SK-N-SH (cell line): ENCODE measurements around the gene FBN1. TPM values are rescaled to one million over a fixed set of nuclear protein-coding genes. Genes with fewer than 3 reads are reported as not detected.
A peak's percentile ranks its signal among the peaks of the same experiment; 100 is the strongest.

Experiments
- CTCF ChIA-PET: fragments of 300-600, 350-600 bp; formaldehyde crosslinking; extraction: SDS; loops from one replicate; lab custom pipeline; 2021; lab: Yijun Ruan, JAX
- POLR2A ChIA-PET: fragments of 350-600 bp; sonication (Branson Sonifier 250); formaldehyde crosslinking; extraction: SDS; loops from one replicate; lab custom pipeline; 2020; ENCODE audit warnings: antibody characterized with exemption, inconsistent platforms; lab: Yijun Ruan, JAX
- DNase-seq: peaks from one replicate; pipeline ENCODE4 v3.0.0; 2012
- H2AFZ ChIP-seq: fragments of 200-600 bp; sonication (generic); 2 replicates; pipeline ENCODE4 v1.8.1; 2016; ENCODE audit warnings: antibody characterized with exemption, mild to moderate bottlenecking, low read depth
- H3F3A ChIP-seq: fragments of 200-600 bp; sonication (generic); replicated peaks from 2 replicates; pipeline ENCODE3; 2016; ENCODE audit warnings: antibody characterized with exemption, mild to moderate bottlenecking; ENCODE audit not compliant: insufficient read depth
- H3K27ac ChIP-seq, 2 experiments: fragments of 200-500 bp in 1 of 2; fragments of 200-600 bp in 1 of 2; sonication (Bioruptor generic) in 1 of 2; sonication (generic), shearing (Covaris generic) in 1 of 2; 2 replicates each; pipeline versions ENCODE4 v1.5.1 to v1.6.1; 2014 to 2016; ENCODE audit warnings: low read depth in 2 of 2, inconsistent platforms in 1 of 2, low read length in 1 of 2, mild to moderate bottlenecking in 1 of 2, mixed read lengths in 1 of 2
- H3K27me3 ChIP-seq: fragments of 200-600 bp; sonication (generic), shearing (Covaris generic); 2 replicates; pipeline ENCODE4 v1.6.1; 2016; ENCODE audit warnings: mixed run types; ENCODE audit not compliant: insufficient read depth
- H3K36me3 ChIP-seq, 2 experiments: fragments of 200-500 bp in 1 of 2; fragments of 200-600 bp in 1 of 2; sonication (Bioruptor generic) in 1 of 2; sonication (generic) in 1 of 2; replicated peaks in 1 of 2; 2 replicates each; pipeline versions ENCODE3 to v1.5.1; 2014 to 2016; ENCODE audit warnings: low read length in 1 of 2, mild to moderate bottlenecking in 1 of 2; ENCODE audit not compliant: insufficient read depth in 2 of 2, control insufficient read depth in 1 of 2
- H3K4me1 ChIP-seq, 2 experiments: fragments of 200-500 bp in 1 of 2; fragments of 200-600 bp in 1 of 2; sonication (Bioruptor generic) in 1 of 2; sonication (generic), shearing (Covaris generic) in 1 of 2; 2 replicates each; pipeline versions ENCODE4 v1.5.1 to v1.6.1; 2014 to 2016; ENCODE audit warnings: low read depth in 1 of 2, low read length in 1 of 2, mixed run types in 1 of 2; ENCODE audit not compliant: insufficient read depth in 2 of 2, control insufficient read depth in 1 of 2
- H3K4me2 ChIP-seq: fragments of 200-600 bp; sonication (generic), shearing (Covaris generic); 2 replicates; pipeline ENCODE4 v1.6.1; 2017; ENCODE audit warnings: mixed run types
- H3K4me3 ChIP-seq, 2 experiments: fragments of 200-500 bp in 1 of 2; fragments of 200-600 bp in 1 of 2; sonication (Bioruptor generic) in 1 of 2; sonication (generic), shearing (Covaris generic) in 1 of 2; 2 replicates each; pipeline versions ENCODE4 v1.5.1 to v1.8.1; 2014 to 2016; ENCODE audit warnings: low read depth in 2 of 2, inconsistent platforms in 1 of 2, low read length in 1 of 2, mild to moderate bottlenecking in 1 of 2, mixed read lengths in 1 of 2, moderate library complexity in 1 of 2
- H3K79me2 ChIP-seq: fragments of 200-600 bp; sonication (generic); 2 replicates; pipeline ENCODE4 v1.8.1; 2017; ENCODE audit warnings: mild to moderate bottlenecking; ENCODE audit not compliant: insufficient read depth
- H3K9ac ChIP-seq: fragments of 200-600 bp; sonication (generic); 2 replicates; pipeline ENCODE4 v1.6.1; 2017; ENCODE audit warnings: mixed run types
- H3K9me2 ChIP-seq: fragments of 200-600 bp; sonication (generic); 2 replicates; pipeline ENCODE4 v1.6.1; 2017; ENCODE audit warnings: mixed run types
- H3K9me3 ChIP-seq: fragments of 200-600 bp; sonication (generic); 2 replicates; pipeline ENCODE4 v1.6.1; 2017; ENCODE audit warnings: mixed run types, mild to moderate bottlenecking, moderate library complexity
- H4K20me1 ChIP-seq: fragments of 200-600 bp; sonication (generic); 2 replicates; pipeline ENCODE4 v1.6.1; 2017; ENCODE audit warnings: mild to moderate bottlenecking, mixed run types; ENCODE audit not compliant: insufficient read depth
- EZH2phosphoT487 ChIP-seq: fragments of 200-600 bp; sonication (generic); IDR thresholded peaks from 2 replicates; pipeline ENCODE4 v1.6.1; 2017; ENCODE audit warnings: low read depth, mixed run types, mild to moderate bottlenecking, antibody characterized with exemption, moderate library complexity, borderline replicate concordance
- GATA2 ChIP-seq: sonication (generic); formaldehyde crosslinking; IDR thresholded peaks from 2 replicates; pipeline ENCODE4 v1.5.0; 2020; ENCODE audit warnings: mild to moderate bottlenecking, missing genetic modification reagents
- NFIC ChIP-seq: IDR thresholded peaks from 2 replicates; pipeline ENCODE4 v1.4.0; 2012; ENCODE audit warnings: borderline replicate concordance
- RAD21 ChIP-seq: IDR thresholded peaks from 2 replicates; pipeline ENCODE4 v1.6.1; 2012; ENCODE audit warnings: mild to moderate bottlenecking, low read length
- RFX5 ChIP-seq: IDR thresholded peaks from 2 replicates; pipeline ENCODE4 v1.6.1; 2012; ENCODE audit warnings: mild to moderate bottlenecking, improper control_type of control experiment, low read length
- TCF12 ChIP-seq: IDR thresholded peaks from 2 replicates; pipeline ENCODE4 v1.4.0; 2012
- TEAD4 ChIP-seq: IDR thresholded peaks from 2 replicates; pipeline ENCODE4 v1.4.0; 2012; ENCODE audit warnings: mild to moderate bottlenecking, borderline replicate concordance; ENCODE audit not compliant: insufficient read depth
- WGBS: methylation state at CpG from one replicate; pipeline ENCODE4 v1.1.6; 2017; ENCODE audit warnings: low lambda C conversion rate; 5-methylcytosine and 5-hydroxymethylcytosine counted together
- polyA plus RNA-seq, 3 experiments: library from polyadenylated mRNA; depleted of rRNA; stranded (reverse); fragments of >200 nt; gene quantifications; 2 replicates each; pipeline ENCODE4 v1.2.3, GENCODE V29; 2012
- TF ChIP-seq, protein P1 (sequence below): fragments of 150-350 bp; IDR thresholded peaks from 2 replicates; pipeline ENCODE4 v1.6.1; 2016; ENCODE audit warnings: mild to moderate bottlenecking, low read depth, low read length
- TF ChIP-seq, protein P2 (sequence below): IDR thresholded peaks from 2 replicates; pipeline ENCODE4; 2012
- TF ChIP-seq, protein P3 (sequence below): IDR thresholded peaks from 2 replicates; pipeline ENCODE4 v1.4.0; 2012; ENCODE audit warnings: low read depth, borderline replicate concordance

FBN1 gene
- polyA plus RNA-seq, 1 of the 3 experiments (the other 2 are of a cell fraction): 248 TPM

GRCh38 chr15:48667701-48668100 is 22.2 kb upstream of the FBN1 start:
- Histone ChIP-seq H4K20me1 (no peaks in the 10 kb centered on the region), H2AFZ (peak overlapping the region; percentile 56; the same call in 1 of the 2 replicates), H3K9me2 (no peaks in the 10 kb centered on the region), H3K79me2 (no peaks in the 10 kb centered on the region), H3K36me3 (no peaks in the 10 kb centered on the region), H3K9ac (peak overlapping the region; percentile 58; the same call in 1 of the 2 replicates), H3K9me3 (no peaks in the 10 kb centered on the region), H3K4me3 (no peak overlapping the region), H3F3A (peaks cover 18% of the 10 kb centered on the region), H3K27ac (peak overlapping the region in 1 of 2 experiments; percentile 82; a peak in 2 of 4 replicates), H3K4me2 (peak overlapping the region; percentile 46; the same call in 1 of the 2 replicates), H3K27me3 (no peaks in the 10 kb centered on the region), H3K4me1 (peaks cover 0 to 6% of the 10 kb centered on the region in 2 experiments; a peak in 1 of 4 replicates)
- DNase-seq: no peak
- WGBS: 68% methylated on average over 1 of the region's 1 CpG
- TF ChIP-seq, protein P1, sequence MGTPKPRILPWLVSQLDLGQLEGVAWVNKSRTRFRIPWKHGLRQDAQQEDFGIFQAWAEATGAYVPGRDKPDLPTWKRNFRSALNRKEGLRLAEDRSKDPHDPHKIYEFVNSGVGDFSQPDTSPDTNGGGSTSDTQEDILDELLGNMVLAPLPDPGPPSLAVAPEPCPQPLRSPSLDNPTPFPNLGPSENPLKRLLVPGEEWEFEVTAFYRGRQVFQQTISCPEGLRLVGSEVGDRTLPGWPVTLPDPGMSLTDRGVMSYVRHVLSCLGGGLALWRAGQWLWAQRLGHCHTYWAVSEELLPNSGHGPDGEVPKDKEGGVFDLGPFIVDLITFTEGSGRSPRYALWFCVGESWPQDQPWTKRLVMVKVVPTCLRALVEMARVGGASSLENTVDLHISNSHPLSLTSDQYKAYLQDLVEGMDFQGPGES: no peak
- no peak for TF ChIP-seq EZH2phosphoT487
- TF ChIP-seq TCF12: no peak
- TF ChIP-seq, protein P2, sequence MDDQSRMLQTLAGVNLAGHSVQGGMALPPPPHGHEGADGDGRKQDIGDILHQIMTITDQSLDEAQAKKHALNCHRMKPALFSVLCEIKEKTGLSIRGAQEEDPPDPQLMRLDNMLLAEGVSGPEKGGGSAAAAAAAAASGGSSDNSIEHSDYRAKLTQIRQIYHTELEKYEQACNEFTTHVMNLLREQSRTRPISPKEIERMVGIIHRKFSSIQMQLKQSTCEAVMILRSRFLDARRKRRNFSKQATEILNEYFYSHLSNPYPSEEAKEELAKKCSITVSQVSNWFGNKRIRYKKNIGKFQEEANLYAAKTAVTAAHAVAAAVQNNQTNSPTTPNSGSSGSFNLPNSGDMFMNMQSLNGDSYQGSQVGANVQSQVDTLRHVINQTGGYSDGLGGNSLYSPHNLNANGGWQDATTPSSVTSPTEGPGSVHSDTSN: no peak
- no peak for TF ChIP-seq TEAD4
- TF ChIP-seq RAD21: no peak
- POLR2A ChIA-PET: no interaction called here
- CTCF ChIA-PET: no interaction called here

GRCh38 chr15:48664436-48664835 is 18.9 kb upstream of the FBN1 start:
- DNase-seq: no peak
- no peak for TF ChIP-seq RFX5
- H3K4me2 ChIP-seq: no peak overlapping the region
- ChIA-PET POLR2A (no interaction called here), CTCF (no interaction called here)
- H3K9ac ChIP-seq: no peak overlapping the region
- H3K9me3 ChIP-seq: no peaks in the 10 kb centered on the region
- no peaks in the 10 kb centered on the region for H3K36me3 ChIP-seq
- no peak overlapping the region for H3K4me3 ChIP-seq
- peaks cover 14% of the 10 kb centered on the region for H3F3A ChIP-seq
- no peaks in the 10 kb centered on the region for H3K27me3 ChIP-seq
- H3K27ac ChIP-seq: no peak overlapping the region
- no peaks in the 10 kb centered on the region for H3K79me2 ChIP-seq
- no peak overlapping the region for H2AFZ ChIP-seq
- peaks cover 0 to 6% of the 10 kb centered on the region in 2 experiments; a peak in 1 of 4 replicates for H3K4me1 ChIP-seq
- H3K9me2 ChIP-seq: no peaks in the 10 kb centered on the region
- 100% methylated on average over 1 of the region's 1 CpG for whole genome bisulfite sequencing
- H4K20me1 ChIP-seq: no peaks in the 10 kb centered on the region

DNA sequence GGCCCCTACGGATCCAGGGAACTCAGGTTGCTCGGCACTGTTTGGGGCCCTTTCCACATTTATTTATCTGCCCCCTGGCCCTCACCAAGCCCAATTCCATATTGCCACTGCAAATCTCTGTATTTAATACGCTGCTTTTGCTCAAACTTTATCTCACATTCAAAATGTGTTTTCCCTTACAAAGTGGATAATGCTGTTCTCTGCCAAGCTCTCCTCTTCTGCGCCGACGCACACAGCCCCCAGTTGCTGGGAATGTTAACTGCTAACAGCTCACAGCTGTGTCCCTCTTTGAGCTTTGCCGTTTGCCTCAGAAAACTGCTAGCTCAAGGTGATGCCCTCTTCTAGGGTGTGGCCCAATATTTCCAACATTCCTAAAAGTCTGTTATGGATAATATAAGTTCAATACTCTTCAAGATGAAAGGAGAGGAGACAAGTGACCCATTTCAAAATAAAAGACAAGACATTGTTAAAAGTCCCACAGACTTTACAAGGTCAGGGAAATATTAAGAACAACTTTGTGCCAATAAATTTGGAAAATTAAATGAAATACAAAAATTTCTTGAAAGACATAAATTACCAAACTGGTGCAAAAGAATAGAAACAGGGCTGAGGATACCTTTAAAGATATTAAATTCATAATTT is 12.6 kb upstream of the FBN1 start:
- no peaks in the 10 kb centered on the region for H3K79me2 ChIP-seq
- H3K27ac ChIP-seq: peak overlapping the region in 1 of 2 experiments; percentile 73; a peak in 2 of 4 replicates
- no peaks in the 10 kb centered on the region for H3K9me2 ChIP-seq
- TF ChIP-seq, protein P3, sequence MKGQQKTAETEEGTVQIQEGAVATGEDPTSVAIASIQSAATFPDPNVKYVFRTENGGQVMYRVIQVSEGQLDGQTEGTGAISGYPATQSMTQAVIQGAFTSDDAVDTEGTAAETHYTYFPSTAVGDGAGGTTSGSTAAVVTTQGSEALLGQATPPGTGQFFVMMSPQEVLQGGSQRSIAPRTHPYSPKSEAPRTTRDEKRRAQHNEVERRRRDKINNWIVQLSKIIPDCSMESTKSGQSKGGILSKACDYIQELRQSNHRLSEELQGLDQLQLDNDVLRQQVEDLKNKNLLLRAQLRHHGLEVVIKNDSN: no peak
- TF ChIP-seq NFIC (no peak), EZH2phosphoT487 (no peak), GATA2 (CRISPR knock-in tag) (peak; percentile 35; the same call in 1 of the 2 replicates)
- H3F3A ChIP-seq: no peaks in the 10 kb centered on the region
- no peak overlapping the region for H3K9ac ChIP-seq
- no peak overlapping the region for H3K4me3 ChIP-seq
- peaks cover 0 to 10% of the 10 kb centered on the region in 2 experiments; a peak in 2 of 4 replicates for H3K4me1 ChIP-seq
- H3K36me3 ChIP-seq: no peaks in the 10 kb centered on the region
- no peaks in the 10 kb centered on the region for H3K9me3 ChIP-seq
- no peaks in the 10 kb centered on the region for H3K27me3 ChIP-seq
- peak; percentile 38 for DNase-seq
- H4K20me1 ChIP-seq: no peaks in the 10 kb centered on the region
- CTCF ChIA-PET: interaction anchor here (0.8 to 2.0 kb wide), 3 partner anchors 9 to 299 kb away, joined by 3 to 9 read pairs (median 7); no protein-coding TSS in a partner anchor
- POLR2A ChIA-PET: interaction anchor here (0.6 kb wide), 1 partner anchor 245 kb away, joined by 3 read pairs; no protein-coding TSS in a partner anchor
- H3K4me2 ChIP-seq: no peak overlapping the region
- no peak overlapping the region; the same call in 1 of the 2 replicates for H2AFZ ChIP-seq
- 68% methylated on average over 7 of the region's 7 CpGs for WGBS
